Neural cell (in vitro differentiated cells): Measurements from ENCODE around the gene MYO7A. TPM values are rescaled to one million over a fixed set of nuclear protein-coding genes. Genes with fewer than 3 reads are reported as not detected.

ENCODE experiments used
- H2AFZ ChIP-seq: fragments of 200-600, 300-800 bp; sonication (generic), shearing (Covaris generic); 2 replicates; pipeline ENCODE4 v1.6.0; 2014; ENCODE audit warnings: low read depth, mild to moderate bottlenecking, antibody characterized with exemption, low read length, moderate library complexity
- H3F3A ChIP-seq: fragments of 200-600 bp; shearing (Covaris generic); 2 replicates; pipeline ENCODE4 v1.6.1; 2016; ENCODE audit warnings: mild to moderate bottlenecking, moderate library complexity, mixed read lengths, antibody characterized with exemption, low read length; ENCODE audit not compliant: insufficient read depth, poor library complexity, severe bottlenecking
- H3K27ac ChIP-seq: fragments of 200-600, 300-800 bp; sonication (generic), shearing (Covaris generic); 2 replicates; pipeline ENCODE4 v1.5.1; 2014; ENCODE audit warnings: mild to moderate bottlenecking, low read length, moderate library complexity
- H3K27me3 ChIP-seq: fragments of 300-800, 200-600 bp; sonication (generic), shearing (Covaris generic); 2 replicates; pipeline ENCODE4 v1.6.0; 2014; ENCODE audit warnings: mild to moderate bottlenecking, low read depth, low read length, moderate library complexity; ENCODE audit not compliant: insufficient read depth
- H3K36me3 ChIP-seq: fragments of 300-800, 200-600 bp; sonication (generic), shearing (Covaris generic); 2 replicates; pipeline ENCODE4 v1.5.1; 2014; ENCODE audit warnings: mild to moderate bottlenecking, antibody characterized with exemption, low read length, moderate library complexity; ENCODE audit not compliant: insufficient read depth
- H3K4me2 ChIP-seq: fragments of 300-800, 200-600 bp; sonication (generic), shearing (Covaris generic); 2 replicates; pipeline ENCODE4 v1.6.0; 2014; ENCODE audit warnings: mild to moderate bottlenecking, low read length
- H3K4me3 ChIP-seq: fragments of 300-800, 200-600 bp; sonication (generic), shearing (Covaris generic); 2 replicates; pipeline ENCODE4 v1.5.1; 2014; ENCODE audit warnings: mild to moderate bottlenecking, low read length, moderate library complexity
- H3K79me2 ChIP-seq: fragments of 200-600 bp; shearing (Covaris generic); replicated peaks from 2 replicates; pipeline ENCODE4 v1.6.0; 2014; ENCODE audit warnings: mild to moderate bottlenecking, low read length, moderate library complexity; ENCODE audit not compliant: insufficient read depth
- H3K9ac ChIP-seq: fragments of 300-800, 200-600 bp; sonication (generic), shearing (Covaris generic); 2 replicates; pipeline ENCODE4 v1.6.1; 2016; ENCODE audit warnings: mild to moderate bottlenecking, low read length, mixed read lengths
- H3K9me2 ChIP-seq: fragments of 200-600 bp; shearing (Covaris generic); 2 replicates; pipeline ENCODE4 v1.6.1; 2016; ENCODE audit warnings: mild to moderate bottlenecking, low read length, mixed read lengths; ENCODE audit not compliant: insufficient read depth
- H3K9me3 ChIP-seq: fragments of 200-600, 300-800 bp; sonication (generic), shearing (Covaris generic); 2 replicates; pipeline ENCODE4 v1.6.1; 2016; ENCODE audit warnings: mild to moderate bottlenecking, mixed run types, low read length, moderate library complexity, mixed read lengths
- H4K20me1 ChIP-seq: fragments of 200-600 bp; shearing (Covaris generic); 2 replicates; pipeline ENCODE4 v1.6.1; 2016; ENCODE audit warnings: mild to moderate bottlenecking, mixed run types; ENCODE audit not compliant: insufficient read depth
- CTCF ChIP-seq: fragments of 450-650 bp; IDR thresholded peaks from 2 replicates; pipeline ENCODE4 v1.5.1; 2014; ENCODE audit warnings: antibody characterized with exemption, mild to moderate bottlenecking, moderate library complexity; ENCODE audit not compliant: poor library complexity, severe bottlenecking
- EP300 ChIP-seq: fragments of 450-650 bp; conservative IDR thresholded peaks from 2 replicates; pipeline ENCODE4 v1.6.1; 2014; ENCODE audit warnings: antibody characterized with exemption, mild to moderate bottlenecking, moderate library complexity; ENCODE audit not compliant: poor library complexity, severe bottlenecking
- EZH2 ChIP-seq: fragments of 200-600, 300-800 bp; shearing (Covaris generic), sonication (generic); IDR thresholded peaks from 2 replicates; pipeline ENCODE4 v1.6.1; 2014; ENCODE audit warnings: antibody characterized with exemption, low read length, borderline replicate concordance, mild to moderate bottlenecking; ENCODE audit not compliant: insufficient read depth, poor library complexity, severe bottlenecking
- MXI1 ChIP-seq: fragments of 450-650 bp; conservative IDR thresholded peaks from 2 replicates; pipeline ENCODE4 v1.6.1; 2014; ENCODE audit warnings: antibody characterized with exemption, mild to moderate bottlenecking; ENCODE audit not compliant: poor library complexity, severe bottlenecking
- POLR2AphosphoS5 ChIP-seq: IDR thresholded peaks from 2 replicates; pipeline ENCODE4 v1.6.1; 2012
- RAD21 ChIP-seq: fragments of 450-650 bp; conservative IDR thresholded peaks from 2 replicates; pipeline ENCODE4 v1.6.1; 2014; ENCODE audit warnings: antibody characterized with exemption, mild to moderate bottlenecking, moderate library complexity
- REST ChIP-seq: IDR thresholded peaks from 2 replicates; pipeline ENCODE4 v1.6.1; 2012; ENCODE audit warnings: borderline replicate concordance
- SMC3 ChIP-seq: fragments of 450-650 bp; conservative IDR thresholded peaks from 2 replicates; pipeline ENCODE4 v1.6.1; 2014; ENCODE audit warnings: antibody characterized with exemption, mild to moderate bottlenecking, moderate library complexity; ENCODE audit not compliant: poor library complexity
- TAF1 ChIP-seq: IDR thresholded peaks from 2 replicates; pipeline ENCODE4 v1.6.1; 2012; ENCODE audit warnings: low read depth
- polyA plus RNA-seq: library from polyadenylated mRNA; depleted of rRNA; stranded (reverse); fragments of >200 nt; gene quantifications from 2 replicates; pipeline ENCODE4 v1.2.3, GENCODE V29; 2014

Gene MYO7A
- polyA plus RNA-seq, 1 donor from 2014 or later: 0.61 TPM

- no peaks in the 10 kb centered on the region for H3K9me3 ChIP-seq
- no peak overlapping the region for H2AFZ ChIP-seq
- H3K36me3 ChIP-seq: no peaks in the 10 kb centered on the region
- no peaks in the 10 kb centered on the region for H3K27me3 ChIP-seq
- H3K79me2 ChIP-seq: no peaks in the 10 kb centered on the region
- TF ChIP-seq MXI1: no peak
- no peak for TF ChIP-seq EP300
- no peak for TF ChIP-seq TAF1
- TF ChIP-seq REST: no peak
- H3K4me2 ChIP-seq: no peak overlapping the region
- no peak overlapping the region for H3K27ac ChIP-seq
- no peak overlapping the region for H3K4me3 ChIP-seq
- no peaks in the 10 kb centered on the region for H3K9me2 ChIP-seq
- H4K20me1 ChIP-seq: no peaks in the 10 kb centered on the region
- no peaks in the 10 kb centered on the region for H3F3A ChIP-seq
- H3K9ac ChIP-seq: no peak overlapping the region
Measured at GRCh38 chr11:77181799-77182541, 53.9 kb downstream of the MYO7A start.

GRCh38 chr11:77182542-77183430 is 54.7 kb downstream of the MYO7A start:
- Histone ChIP-seq H3K9ac (no peak overlapping the region), H3K27me3 (no peaks in the 10 kb centered on the region), H2AFZ (no peak overlapping the region), H4K20me1 (no peaks in the 10 kb centered on the region), H3K79me2 (no peaks in the 10 kb centered on the region), H3K27ac (no peak overlapping the region), H3F3A (no peaks in the 10 kb centered on the region), H3K9me2 (no peaks in the 10 kb centered on the region), H3K4me2 (no peak overlapping the region), H3K9me3 (no peaks in the 10 kb centered on the region), H3K4me3 (no peak overlapping the region), H3K36me3 (no peaks in the 10 kb centered on the region)
- TF ChIP-seq MXI1: no peak
- TF ChIP-seq SMC3: no peak
- TF ChIP-seq EZH2: no peak
- TF ChIP-seq CTCF: no peak
- TF ChIP-seq EP300: no peak
- TF ChIP-seq REST: no peak
- no peak for TF ChIP-seq POLR2AphosphoS5
- TF ChIP-seq RAD21: no peak
- TF ChIP-seq TAF1: no peak
